UCSD-AML1 (cell line): Measurements from ENCODE around the gene COX6A2.

ENCODE experiments used
- DNase-seq: peaks from one replicate; lab custom pipeline; 2025; ENCODE audit not compliant: unreplicated experiment; lab: John Stamatoyannopoulos, UW

COX6A2 gene

DNA sequence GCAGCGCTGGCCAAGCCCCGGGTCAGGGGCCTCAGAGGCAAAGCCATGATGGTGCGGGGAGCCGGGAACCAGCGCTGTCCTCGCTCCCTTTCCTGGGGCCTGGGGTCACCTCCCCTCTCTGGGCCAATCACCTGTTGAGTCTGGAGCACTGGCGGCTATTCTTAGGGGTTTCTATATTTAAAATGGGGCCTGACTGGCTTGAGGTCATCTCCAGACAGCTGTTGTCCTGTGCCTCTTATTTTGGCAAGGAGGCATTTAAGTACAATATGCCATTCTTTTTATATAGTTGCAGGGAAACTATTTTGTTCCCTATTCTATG lies at the start of gene COX6A2:
COX6A2 (minus strand) TSS at position 82 of the 319 bp plus-strand sequence; CDS start at position 47, 35 bp downstream.
- no peak for DNase-seq

- DNase-seq, result no peak
These were observed 49.4 kb upstream of the COX6A2 start for GRCh38 chr16:31477220-31478216.

DNA sequence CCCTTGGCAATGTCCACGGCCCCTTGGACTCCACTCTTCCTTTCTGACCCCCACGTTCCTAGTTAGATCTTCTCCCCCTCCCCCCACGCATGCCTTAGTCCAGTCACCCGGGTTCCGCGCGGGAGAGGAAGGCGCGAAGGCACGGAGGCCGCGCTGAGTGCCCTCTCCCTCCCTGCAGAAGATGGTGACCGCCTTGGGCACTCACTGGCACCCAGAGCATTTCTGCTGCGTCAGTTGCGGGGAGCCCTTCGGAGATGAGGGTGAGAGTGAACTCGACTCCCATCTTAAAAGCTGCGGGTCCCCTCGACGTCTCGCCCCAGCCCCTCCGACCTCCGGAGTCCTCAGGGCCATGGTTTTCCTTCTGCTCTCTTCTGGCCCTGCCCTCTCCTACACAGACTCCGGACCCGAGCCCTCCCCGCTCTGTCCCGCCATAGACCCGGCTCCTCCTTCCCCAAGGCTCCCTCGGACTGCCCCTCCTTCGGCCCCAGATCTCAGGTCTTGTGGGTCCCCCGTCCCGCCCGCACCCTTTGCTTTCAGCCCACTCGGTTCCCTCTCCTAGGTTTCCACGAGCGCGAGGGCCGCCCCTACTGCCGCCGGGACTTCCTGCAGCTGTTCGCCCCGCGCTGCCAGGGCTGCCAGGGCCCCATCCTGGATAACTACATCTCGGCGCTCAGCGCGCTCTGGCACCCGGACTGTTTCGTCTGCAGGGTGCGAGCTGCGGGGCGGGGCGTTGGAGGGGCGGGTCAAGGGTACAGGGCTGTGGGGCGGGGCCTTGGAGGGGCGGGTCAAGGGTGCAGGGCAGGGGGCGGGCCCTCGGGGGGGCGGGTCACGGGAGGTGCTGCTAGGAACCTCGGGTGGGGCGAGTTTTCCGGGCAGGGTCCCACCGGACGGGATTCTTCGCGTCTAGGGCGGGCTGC lies 48.4 kb upstream of the COX6A2 start:
- no peak for DNase-seq

DNA sequence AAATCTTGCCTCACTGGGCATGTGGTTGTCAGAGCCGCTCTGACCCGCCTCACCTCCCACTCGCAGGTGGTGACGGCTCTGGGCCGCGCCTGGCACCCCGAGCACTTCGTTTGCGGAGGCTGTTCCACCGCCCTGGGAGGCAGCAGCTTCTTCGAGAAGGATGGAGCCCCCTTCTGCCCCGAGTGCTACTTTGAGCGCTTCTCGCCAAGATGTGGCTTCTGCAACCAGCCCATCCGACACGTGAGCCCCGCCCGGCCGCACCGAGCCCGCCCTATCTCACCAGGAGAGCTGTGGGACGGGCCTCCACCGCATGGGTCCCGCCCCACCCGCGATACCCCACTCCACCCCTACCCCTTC lies 47.8 kb upstream of the COX6A2 start:
- no peak for DNase-seq

- DNase-seq, result no peak
These were observed 46.9 kb upstream of the COX6A2 start for GRCh38 chr16:31474773-31475738.

- no peak for DNase-seq
These were observed 46.1 kb upstream of the COX6A2 start for GRCh38 chr16:31474173-31474714.

DNA sequence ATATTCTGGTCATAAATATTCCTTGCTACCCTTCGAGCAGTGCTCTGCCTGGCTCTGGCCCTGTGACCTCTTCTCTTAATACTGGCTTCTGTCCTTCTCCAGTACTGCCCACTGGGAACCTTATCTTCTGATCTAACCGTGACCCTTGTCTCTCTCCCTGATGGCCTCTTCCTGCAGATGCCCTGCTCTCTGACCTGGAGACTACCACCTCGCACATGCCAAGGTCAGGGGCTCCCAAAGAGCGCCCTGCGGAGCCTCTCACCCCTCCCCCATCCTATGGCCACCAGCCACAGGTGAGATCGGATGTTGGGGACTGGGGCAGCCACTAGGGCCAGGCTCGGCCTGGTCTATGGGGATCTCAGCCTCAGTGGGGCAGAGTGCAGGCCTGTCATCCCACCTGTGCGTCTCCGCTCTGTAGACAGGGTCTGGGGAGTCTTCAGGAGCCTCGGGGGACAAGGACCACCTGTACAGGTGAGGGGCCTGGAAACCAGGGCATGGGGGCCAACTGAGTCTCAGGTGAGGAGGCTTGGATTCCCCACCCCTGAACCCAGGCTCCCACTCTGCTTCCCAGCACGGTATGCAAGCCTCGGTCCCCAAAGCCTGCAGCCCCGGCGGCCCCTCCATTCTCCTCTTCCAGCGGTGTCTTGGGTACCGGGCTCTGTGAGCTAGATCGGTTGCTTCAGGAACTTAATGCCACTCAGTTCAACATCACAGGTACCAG lies 45.3 kb upstream of the COX6A2 start:
- no peak for DNase-seq

DNA sequence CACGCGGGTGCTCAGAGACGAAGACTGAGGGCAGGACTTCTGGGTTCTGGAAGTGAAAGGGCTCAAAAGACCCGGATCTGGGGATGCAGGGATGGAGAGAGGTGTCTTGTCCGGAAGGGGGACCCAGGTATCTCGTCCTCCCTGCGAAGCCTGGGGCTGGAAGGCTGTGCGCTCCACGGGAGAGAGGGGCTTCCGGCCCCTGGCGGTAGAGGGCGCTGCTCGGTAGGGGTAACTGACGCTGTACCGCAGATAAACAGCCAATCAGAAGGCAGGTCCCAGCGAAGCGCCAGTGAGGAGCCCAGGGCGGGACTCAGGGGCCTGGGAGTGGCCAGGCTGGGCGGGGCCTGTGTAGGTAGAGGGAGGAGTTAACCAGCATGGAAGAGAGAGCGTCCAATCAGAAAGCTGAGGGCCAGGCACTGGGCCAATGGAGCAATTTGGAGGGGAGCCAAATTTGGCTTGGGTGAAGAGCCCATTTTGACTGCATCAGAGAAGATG lies 44.6 kb upstream of the COX6A2 start:
- DNase-seq, result no peak

GRCh38 chr16:31471875-31472708 lies 43.9 kb upstream of the COX6A2 start, which contains the start of gene TGFB1I1:
TSS of gene TGFB1I1 (plus strand) at chr16:31472152. CDS start at chr16:31472189, 37 bp downstream.
- no peak for DNase-seq

- DNase-seq, result no peak
These were observed 43.2 kb upstream of the COX6A2 start for GRCh38 chr16:31471241-31471874.

DNA sequence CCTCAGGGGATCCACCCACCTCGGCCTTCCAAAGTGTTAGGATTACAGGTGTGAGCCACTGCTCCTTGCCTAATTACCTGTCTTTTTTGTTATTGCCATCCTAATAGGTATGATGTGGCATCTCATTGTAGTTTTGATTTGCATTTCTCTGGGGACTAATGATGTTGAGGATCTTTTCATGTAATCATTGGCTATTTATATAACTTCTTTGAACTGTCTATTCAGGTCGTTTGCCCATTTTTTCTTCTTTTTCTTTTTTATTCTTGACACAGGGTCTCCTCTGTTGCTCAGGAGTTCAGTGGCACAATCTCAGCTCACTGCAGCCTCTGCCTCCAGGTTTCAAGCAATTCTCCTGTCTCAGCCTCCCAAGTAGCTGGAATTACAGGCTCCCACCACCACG lies 42.5 kb upstream of the COX6A2 start:
- DNase-seq, result no peak

GRCh38 chr16:31467858-31468257 lies 39.7 kb upstream of the COX6A2 start:
- no peak for DNase-seq

GRCh38 chr16:31467151-31467773 lies 39.1 kb upstream of the COX6A2 start:
- peak; percentile 76 for DNase-seq

DNA sequence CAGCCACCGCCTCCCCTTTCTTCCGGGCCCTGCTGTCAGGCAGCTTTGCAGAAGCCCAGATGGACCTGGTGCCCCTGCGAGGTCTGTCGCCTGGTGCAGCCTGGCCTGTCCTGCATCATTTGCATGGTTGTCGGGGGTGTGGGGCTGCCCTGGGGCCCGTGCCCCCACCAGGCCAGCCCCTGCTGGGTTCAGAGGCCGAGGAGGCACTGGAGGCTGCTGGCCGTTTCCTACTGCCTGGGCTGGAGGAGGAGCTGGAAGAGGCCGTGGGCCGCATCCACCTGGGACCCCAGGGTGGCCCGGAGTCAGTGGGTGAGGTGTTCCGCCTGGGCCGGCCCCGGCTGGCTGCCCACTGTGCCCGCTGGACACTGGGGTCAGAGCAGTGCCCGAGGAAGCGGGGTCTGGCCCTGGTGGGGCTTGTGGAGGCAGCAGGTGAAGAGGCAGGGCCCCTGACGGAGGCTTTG lies 38.3 kb upstream of the COX6A2 start:
- no peak for DNase-seq

- no peak for DNase-seq
These were observed 37.7 kb upstream of the COX6A2 start for GRCh38 chr16:31465788-31466370.

GRCh38 chr16:31464781-31465260 lies 36.7 kb upstream of the COX6A2 start:
- no peak for DNase-seq

DNA sequence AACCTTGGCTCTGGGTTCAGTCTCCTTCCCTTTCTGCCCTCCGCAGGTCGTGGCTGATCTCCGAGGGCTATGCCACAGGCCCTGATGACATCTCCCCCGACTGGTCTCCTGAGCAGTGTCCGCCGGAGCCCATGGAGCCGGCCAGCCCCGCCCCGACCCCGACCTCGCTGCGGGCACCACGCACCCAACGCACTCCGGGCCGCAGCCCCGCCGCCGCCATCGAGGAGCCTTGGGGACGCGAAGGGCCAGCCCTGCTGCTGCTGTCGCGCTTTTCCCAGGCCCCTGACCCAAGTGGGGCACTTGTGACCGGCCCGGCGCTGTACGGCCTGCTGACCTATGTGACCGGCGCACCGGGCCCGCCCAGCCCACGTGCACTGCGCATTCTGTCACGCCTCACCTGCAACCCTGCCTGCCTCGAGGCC lies 36.2 kb upstream of the COX6A2 start:
- DNase-seq, result no peak
